ENCODE measurements around the gene TFR2. TPM values are rescaled to one million over a fixed set of nuclear protein-coding genes. Genes with fewer than 3 reads are reported as not detected.
A peak's percentile ranks its signal among the peaks of the same experiment; 100 is the strongest.

Gene TFR2
- total and polyA plus RNA-seq, 2 of the 13 experiments (the other 11 are each of a cell fraction or from before 2014, with no cell fraction given), result 36.9 to 64.2 TPM

DNA sequence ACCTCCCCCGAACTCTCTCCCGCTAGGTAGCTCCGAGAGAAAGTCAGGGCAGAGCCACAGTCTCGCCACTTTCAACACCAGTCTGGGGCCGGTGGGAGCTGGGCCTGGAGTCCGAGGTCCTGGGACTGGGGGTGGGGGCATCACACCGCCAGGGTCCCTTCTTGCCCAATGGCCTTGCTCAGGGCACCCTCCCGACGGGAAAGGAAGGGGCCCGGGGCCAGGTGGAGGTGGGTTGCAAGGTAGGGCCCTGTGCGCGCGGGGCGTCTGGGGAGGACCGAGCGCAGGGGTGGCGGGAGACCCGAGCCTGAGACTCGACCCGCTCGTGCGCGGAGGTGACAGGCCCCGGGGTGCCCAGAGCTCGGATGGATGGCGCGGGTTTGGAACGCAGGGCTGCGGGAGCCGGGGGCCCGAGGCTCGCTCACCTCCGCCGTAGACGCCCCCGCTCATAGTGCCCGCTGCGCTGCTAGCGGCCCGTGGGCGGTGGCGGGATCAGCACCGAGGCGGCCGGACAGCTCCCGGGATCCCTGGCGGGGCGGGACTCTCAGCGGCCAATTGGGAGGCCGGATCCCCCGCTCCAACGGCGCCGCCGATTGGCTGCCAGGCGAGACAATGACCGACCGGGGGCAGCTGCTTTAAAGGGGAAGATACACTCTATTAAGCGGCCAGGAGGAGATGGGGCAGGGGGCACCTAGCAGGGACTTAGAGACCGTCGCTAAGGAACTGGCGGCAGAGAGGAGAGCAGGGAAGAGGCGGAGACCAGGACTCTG lies 14.7 kb upstream of the TFR2 start, which contains the start of gene ACTL6B (continued):
- TF ChIP-seq ZNF121 (CRISPR knock-in tag; IDR thresholded peaks at IDR 0.05) (no peak), ZNF800 (CRISPR knock-in tag; IDR thresholded peaks at IDR 0.05) (no peak), ZNF747 (CRISPR knock-in tag; IDR thresholded peaks at IDR 0.05; ENCODE audit: borderline replicate concordance) (peak; percentile 73; the same call in 1 of the 2 replicates), HDAC6 (IDR thresholded peaks at IDR 0.05; ENCODE audit: low read depth, low read length) (no peak), FOXK1 (CRISPR knock-in tag; IDR thresholded peaks at IDR 0.05; ENCODE audit: borderline replicate concordance, low read depth) (no peak), ZNF615 (CRISPR knock-in tag; IDR thresholded peaks at IDR 0.05; ENCODE audit: borderline replicate concordance) (peak; percentile 44; the same call in 1 of the 2 replicates), ZKSCAN8 (CRISPR knock-in tag; IDR thresholded peaks at IDR 0.05; ENCODE audit: borderline replicate concordance) (0 out of 2 replicates have a peak, but pooled peaks have one; percentile 63), PHB2 (IDR thresholded peaks at IDR 0.05; ENCODE audit: partially characterized antibody) (no peak), ARNT2 (CRISPR knock-in tag; IDR thresholded peaks at IDR 0.05; ENCODE audit: low read depth) (peak; percentile 90), KLF9 (CRISPR knock-in tag; IDR thresholded peaks at IDR 0.05; ENCODE audit: low read depth) (no peak), ZNF644 (CRISPR knock-in tag; IDR thresholded peaks at IDR 0.05; ENCODE audit: low read depth) (no peak), ZSCAN9 (CRISPR knock-in tag; IDR thresholded peaks at IDR 0.05; ENCODE audit: borderline replicate concordance) (peak; percentile 90; the same call in 1 of the 2 replicates), ZNF446 (CRISPR knock-in tag; IDR thresholded peaks at IDR 0.05) (peak; percentile 92; the same call in 1 of the 2 replicates), ZFX (CRISPR knock-in tag; IDR thresholded peaks at IDR 0.05; ENCODE audit: low read depth) (no peak), GTF2F1 (IDR thresholded peaks at IDR 0.05; ENCODE audit: low read length) (no peak), DR1 (CRISPR knock-in tag; IDR thresholded peaks at IDR 0.05) (no peak), MTF2 (CRISPR knock-in tag; IDR thresholded peaks at IDR 0.05; ENCODE audit: borderline replicate concordance) (no peak), ZNF207 (IDR thresholded peaks at IDR 0.05; ENCODE audit: borderline replicate concordance) (no peak), ZMYM2 (CRISPR knock-in tag; IDR thresholded peaks at IDR 0.05) (no peak), ZNF224 (CRISPR knock-in tag; IDR thresholded peaks at IDR 0.05) (no peak), ZBTB7B (CRISPR knock-in tag; IDR thresholded peaks at IDR 0.05) (0 out of 2 replicates have a peak, but pooled peaks have one; percentile 42)
- TF ChIP-seq, protein P1, sequence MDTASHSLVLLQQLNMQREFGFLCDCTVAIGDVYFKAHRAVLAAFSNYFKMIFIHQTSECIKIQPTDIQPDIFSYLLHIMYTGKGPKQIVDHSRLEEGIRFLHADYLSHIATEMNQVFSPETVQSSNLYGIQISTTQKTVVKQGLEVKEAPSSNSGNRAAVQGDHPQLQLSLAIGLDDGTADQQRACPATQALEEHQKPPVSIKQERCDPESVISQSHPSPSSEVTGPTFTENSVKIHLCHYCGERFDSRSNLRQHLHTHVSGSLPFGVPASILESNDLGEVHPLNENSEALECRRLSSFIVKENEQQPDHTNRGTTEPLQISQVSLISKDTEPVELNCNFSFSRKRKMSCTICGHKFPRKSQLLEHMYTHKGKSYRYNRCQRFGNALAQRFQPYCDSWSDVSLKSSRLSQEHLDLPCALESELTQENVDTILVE (CRISPR knock-in tag; IDR thresholded peaks at IDR 0.05), result peak; percentile 61; the same call in 1 of the 2 replicates
- TF ChIP-seq, protein P2, sequence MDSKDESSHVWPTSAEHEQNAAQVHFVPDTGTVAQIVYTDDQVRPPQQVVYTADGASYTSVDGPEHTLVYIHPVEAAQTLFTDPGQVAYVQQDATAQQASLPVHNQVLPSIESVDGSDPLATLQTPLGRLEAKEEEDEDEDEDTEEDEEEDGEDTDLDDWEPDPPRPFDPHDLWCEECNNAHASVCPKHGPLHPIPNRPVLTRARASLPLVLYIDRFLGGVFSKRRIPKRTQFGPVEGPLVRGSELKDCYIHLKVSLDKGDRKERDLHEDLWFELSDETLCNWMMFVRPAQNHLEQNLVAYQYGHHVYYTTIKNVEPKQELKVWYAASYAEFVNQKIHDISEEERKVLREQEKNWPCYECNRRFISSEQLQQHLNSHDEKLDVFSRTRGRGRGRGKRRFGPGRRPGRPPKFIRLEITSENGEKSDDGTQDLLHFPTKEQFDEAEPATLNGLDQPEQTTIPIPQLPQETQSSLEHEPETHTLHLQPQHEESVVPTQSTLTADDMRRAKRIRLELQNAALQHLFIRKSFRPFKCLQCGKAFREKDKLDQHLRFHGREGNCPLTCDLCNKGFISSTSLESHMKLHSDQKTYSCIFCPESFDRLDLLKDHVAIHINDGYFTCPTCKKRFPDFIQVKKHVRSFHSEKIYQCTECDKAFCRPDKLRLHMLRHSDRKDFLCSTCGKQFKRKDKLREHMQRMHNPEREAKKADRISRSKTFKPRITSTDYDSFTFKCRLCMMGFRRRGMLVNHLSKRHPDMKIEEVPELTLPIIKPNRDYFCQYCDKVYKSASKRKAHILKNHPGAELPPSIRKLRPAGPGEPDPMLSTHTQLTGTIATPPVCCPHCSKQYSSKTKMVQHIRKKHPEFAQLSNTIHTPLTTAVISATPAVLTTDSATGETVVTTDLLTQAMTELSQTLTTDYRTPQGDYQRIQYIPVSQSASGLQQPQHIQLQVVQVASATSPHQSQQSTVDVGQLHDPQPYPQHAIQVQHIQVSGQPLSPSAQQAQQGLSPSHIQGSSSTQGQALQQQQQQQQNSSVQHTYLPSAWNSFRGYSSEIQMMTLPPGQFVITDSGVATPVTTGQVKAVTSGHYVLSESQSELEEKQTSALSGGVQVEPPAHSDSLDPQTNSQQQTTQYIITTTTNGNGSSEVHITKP (CRISPR knock-in tag; IDR thresholded peaks at IDR 0.05; ENCODE audit: low read depth), result peak; percentile 61; the same call in 1 of the 2 replicates
- TF ChIP-seq, protein P3, sequence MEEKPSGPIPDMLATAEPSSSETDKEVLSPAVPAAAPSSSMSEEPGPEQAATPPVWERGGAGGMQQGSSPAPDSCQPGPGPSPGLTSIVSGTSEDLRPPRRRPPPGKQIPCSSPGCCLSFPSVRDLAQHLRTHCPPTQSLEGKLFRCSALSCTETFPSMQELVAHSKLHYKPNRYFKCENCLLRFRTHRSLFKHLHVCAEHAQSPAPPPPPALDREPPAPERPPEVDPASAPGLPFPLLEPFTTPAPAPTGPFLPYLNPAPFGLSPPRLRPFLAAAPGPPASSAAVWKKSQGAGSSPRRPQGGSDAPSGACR (CRISPR knock-in tag; IDR thresholded peaks at IDR 0.05), result peak; percentile 77; the same call in 1 of the 2 replicates
